HG03439 (cell line): Measurements from ENCODE around the gene SLC26A11.
"Not testable (repeated sequence)": the region's sequence is repeated elsewhere in the genome, so short reads cannot be mapped to it uniquely, and the experiment has no call there.

Experiments
- ATAC-seq: cut with Tn5 transposase; IDR thresholded peaks from one replicate; pipeline ENCODE4 v1.9.1; 2021; ENCODE audit warnings: mild to moderate bottlenecking, moderate library complexity; ENCODE audit not compliant: unreplicated experiment

The SLC26A11 gene

GRCh38 chr17:80259457-80260068, 39.3 kb downstream of the SLC26A11 start:
- ATAC-seq = no peak

- peak; percentile 32 for ATAC-seq
Observed at GRCh38 chr17:80260069-80260535, 39.9 kb downstream of the SLC26A11 start.

GRCh38 chr17:80260791-80261158, 40.5 kb downstream of the SLC26A11 start, which contains the start of gene RNF213:
Gene RNF213, plus strand, starts transcription at chr17:80260852. Its CDS starts 2,830 bp downstream, at chr17:80263682.
- ATAC-seq = no peak

- ATAC-seq = no peak
Observed at GRCh38 chr17:80261159-80261894, 41.1 kb downstream of the SLC26A11 start.

- no peak for ATAC-seq
Observed at GRCh38 chr17:80261895-80262279, 41.7 kb downstream of the SLC26A11 start.

GRCh38 chr17:80262291-80262690, 42.1 kb downstream of the SLC26A11 start:
- ATAC-seq = no peak

GRCh38 chr17:80262775-80263244, 42.6 kb downstream of the SLC26A11 start:
- no peak for ATAC-seq

GRCh38 chr17:80263253-80264204, 43.3 kb downstream of the SLC26A11 start:
- peak; percentile 46 for ATAC-seq

GRCh38 chr17:80264205-80265075, 44.2 kb downstream of the SLC26A11 start:
- ATAC-seq = no peak

- ATAC-seq = no peak
Observed at GRCh38 chr17:80265205-80266068, 45.2 kb downstream of the SLC26A11 start.

- no peak for ATAC-seq
Observed at GRCh38 chr17:80267391-80267790, 47.2 kb downstream of the SLC26A11 start.

GRCh38 chr17:80268427-80268826, 48.2 kb downstream of the SLC26A11 start:
- no peak for ATAC-seq

GRCh38 chr17:80269405-80269807, 49.2 kb downstream of the SLC26A11 start:
- no peak for ATAC-seq

GRCh38 chr17:80270104-80270503, 49.9 kb downstream of the SLC26A11 start:
- no peak for ATAC-seq

GRCh38 chr17:80270836-80271235, 50.6 kb downstream of the SLC26A11 start:
- no peak for ATAC-seq

GRCh38 chr17:80272366-80272765, 52.1 kb downstream of the SLC26A11 start:
- no peak for ATAC-seq

GRCh38 chr17:80274331-80274730, 54.1 kb downstream of the SLC26A11 start:
- ATAC-seq = no peak

GRCh38 chr17:80274871-80275449, 54.7 kb downstream of the SLC26A11 start:
- ATAC-seq = no peak

- ATAC-seq = not testable (repeated sequence)
Observed at GRCh38 chr17:80275857-80276256, 55.6 kb downstream of the SLC26A11 start.
